Stimulated activated CD8-positive, alpha-beta memory T cell treated with anti-CD3 and anti-CD28 coated beads, Interleukin-4, amount 100 ng/mL, for 4 hours (primary cell): ENCODE results near the gene SMAD2.
"Not testable (repeated sequence)": the region's sequence is repeated elsewhere in the genome, so short reads cannot be mapped to it uniquely, and the experiment has no call there.

Experiments used
- DNase-seq, 2 donors: peaks; one replicate each; pipeline ENCODE4 v3.0.0-alpha.2; 2020; ENCODE audit warnings: low read depth in 2 of 2, low spot score in 1 of 2

The SMAD2 gene

DNA sequence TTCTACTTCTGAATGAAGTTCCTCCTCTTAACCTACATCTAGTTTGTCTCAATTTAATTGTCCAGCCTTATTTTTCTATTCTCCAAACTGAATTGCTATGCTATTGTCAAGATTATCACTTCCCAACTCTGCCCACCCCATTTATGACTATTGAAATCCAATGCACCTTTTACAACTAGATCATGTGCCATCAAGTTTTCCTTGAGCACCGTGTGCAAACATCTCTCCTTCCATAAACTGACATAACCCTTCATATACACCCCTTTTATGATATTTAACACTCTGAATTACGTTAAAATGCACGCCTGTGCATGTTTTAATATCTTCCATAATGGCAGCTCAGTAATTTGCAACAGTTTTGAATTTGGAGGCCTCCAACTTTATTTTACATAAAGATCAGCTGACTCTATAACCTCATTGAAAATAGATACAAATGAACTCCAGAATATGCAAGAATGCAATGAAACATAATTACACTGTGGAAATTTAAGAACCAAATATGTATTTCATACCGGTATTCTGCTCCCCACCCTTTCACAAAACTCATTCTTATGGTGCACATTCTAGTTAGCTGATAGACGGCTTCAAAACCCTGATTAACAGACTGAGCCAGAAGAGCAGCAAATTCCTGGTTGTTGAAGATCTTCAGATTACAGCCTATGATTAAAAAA is 85.5 kb downstream of the SMAD2 start:
- no peak for DNase-seq

DNA sequence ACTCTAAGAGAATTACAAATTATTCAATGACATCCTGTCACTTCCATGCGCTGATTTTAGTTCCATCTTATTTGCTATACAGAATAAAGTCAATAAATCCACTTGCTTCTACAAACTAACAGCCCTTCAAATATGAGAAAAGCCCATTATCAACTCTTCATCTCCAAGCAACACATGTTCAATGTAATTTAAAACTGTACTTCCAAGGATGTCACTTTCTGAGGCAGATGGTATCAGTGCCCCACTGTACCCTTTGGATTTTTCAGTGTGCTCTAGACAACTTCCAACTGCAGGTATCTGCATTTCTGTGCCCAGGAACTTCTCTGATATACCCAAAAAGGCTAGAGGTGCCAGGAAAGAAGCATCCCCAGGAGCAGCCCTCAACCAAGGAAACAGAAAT is 87.6 kb downstream of the SMAD2 start:
- DNase-seq: no peak

GRCh38 chr18:47838396-47838795 is 92.1 kb downstream of the SMAD2 start:
- no peak for DNase-seq

GRCh38 chr18:47832348-47832747 is 98.1 kb downstream of the SMAD2 start:
- no peak for DNase-seq

- no peak for DNase-seq
These were observed 99.1 kb downstream of the SMAD2 start for GRCh38 chr18:47831351-47831750.

DNA sequence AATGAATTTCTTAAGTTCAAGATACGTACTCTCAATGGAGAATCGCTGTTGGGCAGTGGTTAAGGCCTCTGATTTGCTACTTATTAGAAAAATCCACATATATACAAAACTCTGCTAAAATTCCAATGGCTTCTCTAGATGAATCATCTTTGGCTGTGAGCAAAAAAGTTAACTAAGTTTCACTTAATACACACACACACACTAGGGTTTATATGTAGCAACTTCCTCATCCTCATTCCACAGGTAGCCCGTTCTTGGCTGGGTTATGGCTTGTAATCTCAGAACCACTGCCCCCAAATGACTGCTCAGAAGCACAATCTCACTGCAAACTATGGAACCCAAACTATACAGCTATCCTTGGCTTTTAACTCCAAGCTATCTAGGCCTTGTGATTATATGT is 99.7 kb downstream of the SMAD2 start:
- no peak for DNase-seq

- no peak for DNase-seq
These were observed 100.6 kb downstream of the SMAD2 start for GRCh38 chr18:47829831-47830230.

DNA sequence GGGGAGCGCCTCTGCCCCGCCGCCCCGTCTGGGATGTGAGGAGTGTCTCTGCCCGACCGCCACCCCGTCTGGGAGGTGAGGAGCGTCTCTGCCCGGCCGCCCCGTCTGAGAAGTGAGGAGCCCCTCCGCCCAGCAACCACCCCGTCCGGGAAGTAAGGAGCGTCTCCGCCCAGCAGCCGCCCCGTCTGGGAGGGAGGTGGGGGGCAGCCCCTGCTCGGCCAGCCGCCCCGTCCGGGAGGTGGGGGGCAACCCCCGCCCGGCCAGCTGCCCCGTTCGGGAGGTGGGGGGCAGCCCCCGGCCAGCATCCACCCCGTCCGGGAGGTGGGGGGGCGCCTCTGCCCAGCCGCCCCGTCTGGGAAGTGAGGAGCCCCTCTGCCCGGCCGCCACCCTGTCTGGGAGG is 102.4 kb downstream of the SMAD2 start:
- DNase-seq: not testable (repeated sequence)

GRCh38 chr18:47826157-47827074 is 104.0 kb downstream of the SMAD2 start:
- no peak for DNase-seq

- no peak for DNase-seq
These were observed 109.1 kb downstream of the SMAD2 start for GRCh38 chr18:47821314-47821713.

GRCh38 chr18:47817795-47818077 is 112.7 kb downstream of the SMAD2 start:
- no peak for DNase-seq

GRCh38 chr18:47817017-47817794 is 113.3 kb downstream of the SMAD2 start:
- no peak for DNase-seq

DNA sequence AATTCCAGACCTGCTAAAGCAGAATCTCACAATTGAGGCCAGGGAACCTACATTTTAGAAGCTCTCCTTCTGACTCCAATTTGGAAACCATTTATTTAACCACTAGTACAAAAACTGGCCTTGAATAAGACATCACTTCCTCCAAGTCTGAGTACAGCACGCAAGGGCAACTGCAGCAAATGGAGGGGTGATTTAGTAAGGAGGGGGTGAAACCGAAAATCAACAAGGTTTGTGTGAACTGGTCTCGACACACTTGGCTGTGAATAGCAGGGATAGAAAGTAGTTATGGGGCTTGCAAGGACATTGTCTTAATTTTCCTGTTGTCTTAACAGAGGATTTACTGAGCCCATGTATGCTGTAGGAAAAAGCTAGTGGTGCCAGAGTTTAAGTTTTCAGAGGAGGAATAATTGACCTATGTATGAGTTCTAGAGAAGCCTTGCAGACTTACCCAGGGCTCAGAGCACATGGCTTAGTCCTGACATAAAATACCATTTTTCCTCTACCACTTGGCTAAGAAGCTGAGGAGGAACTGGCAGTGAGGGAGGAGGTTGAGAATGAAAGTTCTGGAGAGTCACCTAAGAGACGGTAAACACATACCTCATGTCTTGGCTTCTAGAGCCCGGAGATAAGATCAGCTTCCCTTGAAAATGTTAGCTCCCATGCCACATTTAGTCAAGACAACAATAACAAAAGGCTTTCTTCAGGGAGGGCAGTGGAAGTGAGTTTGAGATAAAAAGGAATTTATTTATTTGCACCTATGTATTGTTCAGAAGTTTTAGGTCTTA is 114.8 kb downstream of the SMAD2 start:
- DNase-seq: no peak

DNA sequence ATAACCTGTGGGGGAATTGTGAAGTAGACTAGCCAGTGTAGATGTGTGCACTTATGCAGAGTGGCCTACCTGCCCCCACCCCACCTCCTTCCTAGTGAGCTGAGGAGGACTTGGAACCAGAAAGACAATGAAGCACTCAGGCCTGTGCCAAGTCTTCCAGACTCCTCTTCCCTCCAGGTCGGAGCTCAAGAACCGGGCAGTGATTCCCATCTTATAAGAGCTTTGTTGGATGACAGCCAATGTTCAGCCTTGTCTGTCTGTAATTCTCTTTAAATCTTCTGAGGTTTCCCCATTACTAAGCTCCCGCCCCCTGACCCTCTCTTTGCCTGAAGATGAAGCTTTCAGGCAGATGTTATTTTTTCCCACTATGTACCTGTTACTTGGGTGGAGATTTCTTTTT is 121.0 kb downstream of the SMAD2 start:
- DNase-seq: no peak

DNA sequence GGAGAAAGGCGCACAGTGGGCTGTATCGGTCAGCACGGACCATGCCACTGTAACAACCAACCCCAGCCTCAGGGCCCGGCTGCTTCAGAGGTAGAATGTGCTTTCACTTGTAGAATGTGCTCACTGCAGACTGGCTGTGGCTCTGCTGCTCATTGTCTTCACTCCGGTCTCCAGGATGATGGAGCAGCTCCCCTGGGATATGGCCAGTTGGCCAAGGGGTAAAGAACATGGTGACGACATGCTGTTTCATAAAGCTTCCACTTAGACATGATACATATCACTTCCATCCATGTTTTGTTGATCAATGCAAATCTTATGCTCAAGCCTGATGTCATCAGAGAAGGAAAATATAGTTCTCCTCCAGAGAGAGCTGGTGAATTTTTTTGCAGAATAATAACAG is 127.7 kb downstream of the SMAD2 start:
- no peak for DNase-seq

- no peak for DNase-seq
These were observed 128.6 kb downstream of the SMAD2 start for GRCh38 chr18:47801817-47802216.

DNA sequence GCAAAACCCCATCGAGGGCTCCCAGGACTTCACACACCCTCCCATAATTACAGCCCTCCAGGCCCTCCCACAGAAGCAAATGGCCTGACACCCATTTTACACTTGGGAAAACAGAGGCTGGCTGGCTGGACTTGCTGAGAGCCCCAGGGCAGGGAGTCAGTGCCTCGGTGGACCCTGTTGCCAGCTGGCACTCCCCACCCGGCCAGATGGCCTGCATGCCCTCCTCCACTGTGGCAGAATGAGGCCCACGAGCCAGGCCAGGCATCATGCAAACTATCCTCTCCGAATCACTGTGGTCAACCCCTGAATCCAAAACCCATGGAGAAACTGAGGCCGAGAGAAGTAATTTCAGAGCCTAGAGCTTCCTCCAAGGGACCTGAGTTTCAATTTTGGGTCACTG is 129.7 kb downstream of the SMAD2 start:
- DNase-seq: no peak

DNA sequence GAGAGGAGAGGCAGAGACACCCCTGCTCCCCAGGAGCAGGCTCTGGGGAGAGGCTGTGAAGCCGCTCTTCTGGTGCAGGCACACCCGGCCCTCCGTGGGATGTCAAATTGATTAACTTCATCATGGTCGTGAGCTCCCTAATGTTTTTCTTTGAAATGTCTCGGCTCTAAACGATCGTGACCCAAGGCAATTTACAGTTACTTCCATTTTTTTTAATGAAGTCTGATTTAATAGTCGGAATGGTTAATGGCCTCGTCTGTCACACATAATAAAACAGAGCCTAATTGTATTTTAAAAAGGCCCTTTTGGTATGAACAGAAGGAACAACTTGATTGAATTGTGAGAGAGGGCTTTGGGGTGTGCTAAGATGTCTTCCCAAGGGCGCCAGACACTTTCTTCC is 130.2 kb downstream of the SMAD2 start:
- DNase-seq: no peak

- DNase-seq: no peak
These were observed 131.1 kb downstream of the SMAD2 start for GRCh38 chr18:47799376-47799775.

GRCh38 chr18:47798366-47798765 is 132.1 kb downstream of the SMAD2 start:
- DNase-seq: no peak

DNA sequence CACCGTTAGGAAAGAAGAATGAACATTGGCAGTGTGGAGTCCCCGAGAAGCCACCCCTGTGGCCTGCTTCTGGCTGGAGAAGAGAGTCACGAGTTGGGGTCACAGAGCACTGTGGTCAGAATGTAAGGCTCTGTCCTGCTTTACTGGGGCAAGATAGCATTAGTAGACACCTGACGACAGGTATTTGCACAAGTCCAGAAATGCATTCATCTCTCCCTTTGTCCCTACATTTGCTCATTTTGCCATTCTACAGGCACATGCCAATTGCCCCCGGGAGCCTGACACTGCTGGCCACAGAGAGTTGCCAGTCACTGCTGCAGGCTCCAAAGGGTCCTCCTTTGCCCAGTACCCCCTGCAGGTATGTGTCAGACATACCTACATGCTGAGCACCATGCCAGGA is 133.3 kb downstream of the SMAD2 start:
- DNase-seq: no peak
